GM11168 (cell line): Measurements from ENCODE around the gene BRD2.

Experiments used
- in situ Hi-C: fragments of 300-500 bp; cut with MboI; formaldehyde crosslinking; loops from one replicate; pipeline ENCODE4 v1.12.0; 2022; ENCODE audit warnings: low sequenced_read_pairs; ENCODE audit not compliant: unreplicated experiment

The BRD2 gene

GRCh38 chr6:32947552-32948465 is 20.6 kb upstream of the BRD2 start:
- in situ Hi-C loops: no loop called here

DNA sequence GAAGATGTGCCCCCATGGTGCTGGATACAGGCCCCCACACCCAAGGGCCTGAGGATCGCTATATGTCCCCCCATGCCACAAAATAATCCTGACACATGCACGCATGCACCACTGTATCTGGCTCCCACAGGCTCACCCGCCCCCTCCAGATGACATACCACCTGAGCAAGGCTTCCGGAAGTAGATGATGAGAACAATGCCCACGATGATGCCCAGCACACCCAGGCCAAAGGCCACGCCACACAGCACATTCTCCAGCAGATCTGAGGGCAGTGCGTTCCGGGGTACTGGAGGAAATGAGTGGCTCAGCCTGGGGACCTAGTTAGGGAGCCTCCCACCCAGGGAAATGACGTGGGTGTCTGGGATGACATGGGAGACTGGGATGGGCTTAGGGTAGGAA is 19.3 kb upstream of the BRD2 start:
- in situ Hi-C loops: no loop called here

GRCh38 chr6:32950010-32950409 is 18.4 kb upstream of the BRD2 start:
- in situ Hi-C loops: no loop called here

- in situ Hi-C loops: no loop called here
Measured at GRCh38 chr6:32950449-32950848, 17.9 kb upstream of the BRD2 start.

DNA sequence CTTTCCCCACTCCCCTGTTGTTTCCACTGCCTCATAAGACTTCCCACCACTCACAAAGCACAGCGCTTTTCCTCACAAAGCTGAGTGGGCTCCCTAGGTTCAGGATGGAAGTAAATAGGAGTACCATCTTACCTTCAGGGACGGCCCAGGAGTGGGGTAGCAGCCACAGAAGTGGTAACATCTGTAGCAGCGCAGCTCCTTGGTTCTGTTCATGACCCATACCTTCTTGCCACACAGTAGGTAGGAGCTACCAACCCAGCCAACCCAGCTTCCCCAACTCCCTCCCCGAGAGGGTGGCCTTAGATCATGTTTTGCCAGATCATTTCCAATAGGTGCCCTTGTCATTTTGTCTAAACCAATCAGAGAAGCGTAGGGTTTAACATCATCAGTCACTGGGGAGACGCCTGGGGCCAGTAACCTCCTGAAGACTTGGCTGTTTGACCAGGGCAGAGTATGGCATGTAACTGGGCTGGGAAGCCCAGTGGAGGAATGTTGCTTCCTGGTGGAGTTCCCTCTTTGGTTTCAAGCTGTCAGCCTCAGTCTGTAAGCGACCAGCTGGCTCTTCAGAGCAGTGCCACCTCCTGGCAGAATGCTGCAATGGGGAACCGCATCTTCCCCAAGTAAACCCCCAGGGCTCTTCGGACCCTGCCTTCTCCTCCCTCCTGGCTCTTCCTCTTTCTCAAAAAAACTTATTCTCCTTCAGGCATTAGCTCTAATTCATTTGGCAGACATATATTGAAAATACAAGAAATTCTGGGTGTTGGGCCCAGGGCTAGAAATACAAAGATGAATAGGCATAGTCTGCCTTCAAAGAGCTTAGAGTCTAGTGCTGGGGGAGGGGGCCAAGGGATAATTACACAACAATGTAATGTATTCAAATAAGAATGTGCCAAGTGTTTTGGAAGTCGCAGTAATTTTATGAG is 15.3 kb upstream of the BRD2 start, which contains the start of gene HLA-DMA:
Gene HLA-DMA (minus strand): TSS at position 281 of the 923 bp plus-strand sequence. CDS start 61 bp downstream, at position 220.
- in situ Hi-C loops: no loop called here

GRCh38 chr6:32953775-32954174 is 14.6 kb upstream of the BRD2 start:
- in situ Hi-C loops: no loop called here

DNA sequence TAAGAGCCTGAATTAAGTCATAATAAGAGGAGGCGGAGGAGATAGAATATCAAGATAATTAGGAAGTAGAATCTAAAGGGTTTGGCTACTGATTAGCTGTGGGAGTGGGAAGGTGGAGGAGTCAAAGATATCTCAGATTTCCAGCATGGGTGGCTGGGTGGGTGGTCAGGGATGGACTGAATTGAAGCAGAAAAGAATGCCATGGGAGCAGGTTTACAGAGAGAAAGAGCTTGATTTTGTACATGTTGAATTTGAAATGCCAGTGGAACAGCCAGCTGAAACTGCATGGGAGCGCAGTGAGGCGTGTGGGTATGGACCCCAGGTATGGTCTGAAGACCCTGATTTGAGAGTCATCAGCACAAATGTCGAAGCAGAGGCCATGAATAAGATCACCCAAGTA is 14.1 kb upstream of the BRD2 start:
- in situ Hi-C loops: no loop called here

GRCh38 chr6:32954986-32955802 is 13.2 kb upstream of the BRD2 start:
- in situ Hi-C loops: no loop called here

GRCh38 chr6:32956176-32956575 is 12.2 kb upstream of the BRD2 start:
- in situ Hi-C loops: no loop called here

GRCh38 chr6:32960563-32960962 is 7.8 kb upstream of the BRD2 start:
- in situ Hi-C loops: no loop called here

- in situ Hi-C loops: no loop called here
Measured at GRCh38 chr6:32962213-32962826, 6.1 kb upstream of the BRD2 start.

- in situ Hi-C loops: no loop called here
Measured at GRCh38 chr6:32963866-32964265, 4.5 kb upstream of the BRD2 start.

GRCh38 chr6:32964776-32965175 is 3.6 kb upstream of the BRD2 start:
- in situ Hi-C loops: no loop called here

- in situ Hi-C loops: no loop called here
Measured at GRCh38 chr6:32967151-32968091, 973 bp upstream of the BRD2 start.

DNA sequence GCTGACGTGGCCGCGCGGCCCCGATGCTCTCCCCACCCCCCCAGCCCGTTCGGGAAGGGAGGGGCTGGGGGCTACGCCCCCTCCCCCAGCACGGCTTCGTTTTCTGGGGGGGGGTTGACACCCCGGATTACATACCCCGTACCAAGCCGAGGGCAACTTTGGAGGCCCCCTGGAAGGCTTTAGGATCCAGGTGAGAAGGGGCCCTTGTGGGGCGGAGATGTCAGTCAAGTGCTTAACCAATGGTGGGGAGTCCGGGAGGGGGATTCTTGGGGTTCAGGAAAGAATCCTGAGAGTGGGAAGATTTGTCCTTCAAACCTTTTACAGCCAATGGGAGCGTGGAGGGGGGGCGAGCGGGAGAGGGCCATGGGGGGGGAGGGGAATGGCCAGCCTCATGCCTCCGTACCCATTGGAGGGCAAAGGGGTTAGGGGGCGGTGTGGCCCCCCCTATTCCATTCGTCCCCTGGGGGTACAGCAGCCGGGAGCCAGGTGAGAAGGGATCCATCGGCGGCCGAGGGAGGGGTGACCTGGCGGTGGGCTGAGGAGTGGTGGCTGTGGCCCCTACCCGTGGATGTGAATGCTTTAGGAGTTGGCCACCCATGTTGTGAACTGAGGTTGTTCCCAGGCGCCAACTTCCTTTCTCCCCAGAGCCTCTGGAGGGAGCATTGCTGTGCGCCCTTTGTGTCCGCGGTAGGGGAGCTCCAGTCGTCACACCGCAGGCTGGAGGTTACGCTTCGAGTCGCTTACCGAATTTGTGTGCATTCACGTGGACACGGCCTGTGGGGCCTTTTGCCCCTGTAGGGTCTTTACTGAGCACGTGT is 682 bp downstream of the BRD2 start:
- in situ Hi-C loops: no loop called here

- in situ Hi-C loops: loop anchor here (10.0 kb wide), 1 partner anchor 85 kb away; no protein-coding TSS in a partner anchor
Measured at GRCh38 chr6:32969685-32970412, 1.5 kb downstream of the BRD2 start.
